ENCODE results near the gene MRPL2. TPM values are rescaled to one million over a fixed set of nuclear protein-coding genes. Genes with fewer than 3 reads are reported as not detected.

The MRPL2 gene
- total RNA-seq, 1 experiment from 2014 or later = 123 TPM

DNA sequence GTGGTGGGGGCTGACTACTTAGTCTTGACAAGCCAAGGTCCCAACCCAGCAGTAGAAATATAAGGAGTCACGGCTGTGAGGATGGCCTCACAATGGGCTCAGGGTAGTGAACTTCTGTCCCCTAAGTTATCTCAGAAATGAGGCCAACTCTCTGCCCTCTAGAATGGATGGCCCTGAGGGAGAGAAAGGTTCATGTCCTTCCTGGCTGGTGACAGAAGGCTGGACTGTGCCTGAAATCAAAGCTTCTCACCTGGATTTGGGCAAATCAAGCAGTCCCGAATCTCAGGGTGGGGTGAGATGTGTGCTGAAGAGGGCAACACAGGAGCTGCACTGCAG is 25.1 kb downstream of the MRPL2 start:
- Mint-ChIP-seq H3K4me1 (ENCODE audit: low read depth, unreplicated experiment) (peaks cover 6% of the 10 kb centered on the region), H3K36me3 (ENCODE audit: insufficient read depth, unreplicated experiment) (peaks cover 87% of the 10 kb centered on the region), H3K4me3 (ENCODE audit: unreplicated experiment) (no peak overlapping the region), H3K27ac (ENCODE audit: unreplicated experiment) (no peak overlapping the region), H3K9me3 (ENCODE audit: unreplicated experiment) (no peaks in the 10 kb centered on the region), H3K27me3 (ENCODE audit: insufficient read depth, unreplicated experiment) (no peaks in the 10 kb centered on the region)
- Histone ChIP-seq H3K9me3 (no peaks in the 10 kb centered on the region), H3K27me3 (replicated peaks; ENCODE audit: control insufficient read depth, insufficient read depth, low read length) (no peaks in the 10 kb centered on the region), H3K4me1 (no peaks in the 10 kb centered on the region), H3K36me3 (ENCODE audit: control insufficient read depth, insufficient read depth, low read length) (peaks cover 3% of the 10 kb centered on the region; the same call in 1 of the 2 replicates), H3K4me3 (ENCODE audit: low read depth, low read length) (no peak overlapping the region)
- ChIA-PET POLR2A (interaction anchor here (0.5 to 0.7 kb wide), 3 partner anchors 31 to 236 kb away, joined by 3 to 7 read pairs (median 4); no protein-coding TSS in a partner anchor), CTCF (no interaction called here)
- TF ChIP-seq, protein P1, sequence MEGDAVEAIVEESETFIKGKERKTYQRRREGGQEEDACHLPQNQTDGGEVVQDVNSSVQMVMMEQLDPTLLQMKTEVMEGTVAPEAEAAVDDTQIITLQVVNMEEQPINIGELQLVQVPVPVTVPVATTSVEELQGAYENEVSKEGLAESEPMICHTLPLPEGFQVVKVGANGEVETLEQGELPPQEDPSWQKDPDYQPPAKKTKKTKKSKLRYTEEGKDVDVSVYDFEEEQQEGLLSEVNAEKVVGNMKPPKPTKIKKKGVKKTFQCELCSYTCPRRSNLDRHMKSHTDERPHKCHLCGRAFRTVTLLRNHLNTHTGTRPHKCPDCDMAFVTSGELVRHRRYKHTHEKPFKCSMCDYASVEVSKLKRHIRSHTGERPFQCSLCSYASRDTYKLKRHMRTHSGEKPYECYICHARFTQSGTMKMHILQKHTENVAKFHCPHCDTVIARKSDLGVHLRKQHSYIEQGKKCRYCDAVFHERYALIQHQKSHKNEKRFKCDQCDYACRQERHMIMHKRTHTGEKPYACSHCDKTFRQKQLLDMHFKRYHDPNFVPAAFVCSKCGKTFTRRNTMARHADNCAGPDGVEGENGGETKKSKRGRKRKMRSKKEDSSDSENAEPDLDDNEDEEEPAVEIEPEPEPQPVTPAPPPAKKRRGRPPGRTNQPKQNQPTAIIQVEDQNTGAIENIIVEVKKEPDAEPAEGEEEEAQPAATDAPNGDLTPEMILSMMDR (IDR thresholded peaks at IDR 0.05; ENCODE audit: insufficient read depth in 1 of 2, low read depth in 1 of 2, low read length in 1 of 2, severe bottlenecking in 1 of 2, unreplicated experiment in 1 of 2) = no peak
- BruUV-seq (replicated peaks) = no TSS peak
- intact Hi-C loops (cut with micrococcal nuclease; ENCODE audit: unreplicated experiment) = no loop called here
- no peak for DNase-seq

DNA sequence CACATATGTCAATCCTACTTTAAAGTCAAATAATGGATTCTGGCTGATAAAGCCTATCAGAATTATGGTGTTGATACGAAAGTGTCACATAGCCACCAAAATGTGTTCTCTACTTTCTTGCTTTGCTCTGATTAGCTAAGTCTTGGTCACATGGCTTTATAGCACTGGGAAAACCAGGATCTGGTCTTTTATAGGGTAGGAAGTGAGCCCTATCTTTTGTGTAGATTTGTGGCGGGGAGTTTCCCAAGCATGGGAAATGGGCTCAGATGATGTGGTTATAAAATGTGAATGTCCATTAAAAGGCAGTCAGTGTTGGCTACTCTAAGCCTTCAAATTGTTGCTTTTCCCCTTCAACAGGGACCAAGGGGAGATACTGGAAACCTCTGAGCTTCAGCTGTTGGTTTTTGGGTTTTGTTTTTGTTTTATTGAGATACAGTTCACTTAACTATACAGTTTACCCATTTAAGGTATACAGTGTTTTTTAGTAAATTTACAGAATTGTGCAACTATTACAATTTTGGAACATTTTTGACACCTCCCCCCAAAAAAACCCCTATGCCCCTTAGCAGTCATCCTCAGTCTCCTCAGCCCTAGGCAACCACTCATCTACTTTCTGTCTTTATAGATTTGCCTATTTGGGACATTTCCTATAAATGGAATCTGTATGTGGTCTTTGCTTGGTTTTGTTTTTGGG is 25.6 kb downstream of the MRPL2 start:
- H3K9me3 Mint-ChIP-seq (ENCODE audit: unreplicated experiment) = no peaks in the 10 kb centered on the region
- no peaks in the 10 kb centered on the region for H3K27me3 ChIP-seq (replicated peaks; ENCODE audit: control insufficient read depth, insufficient read depth, low read length)
- H3K36me3 Mint-ChIP-seq (ENCODE audit: insufficient read depth, unreplicated experiment) = peaks cover 92% of the 10 kb centered on the region
- H3K9me3 ChIP-seq = no peaks in the 10 kb centered on the region
- BruUV-seq (replicated peaks) = no TSS peak
- H3K36me3 ChIP-seq (ENCODE audit: control insufficient read depth, insufficient read depth, low read length) = peaks cover 3% of the 10 kb centered on the region; the same call in 1 of the 2 replicates
- H3K4me3 Mint-ChIP-seq (ENCODE audit: unreplicated experiment) = no peak overlapping the region
- DNase-seq = no peak
- peaks cover 6% of the 10 kb centered on the region for H3K4me1 Mint-ChIP-seq (ENCODE audit: low read depth, unreplicated experiment)
- TF ChIP-seq, protein P1 (IDR thresholded peaks at IDR 0.05; ENCODE audit: insufficient read depth in 1 of 2, low read depth in 1 of 2, low read length in 1 of 2, severe bottlenecking in 1 of 2, unreplicated experiment in 1 of 2) = no peak
- no peak overlapping the region for H3K27ac Mint-ChIP-seq (ENCODE audit: unreplicated experiment)
- no peak overlapping the region for H3K4me3 ChIP-seq (ENCODE audit: low read depth, low read length)
- H3K4me1 ChIP-seq = no peaks in the 10 kb centered on the region
- intact Hi-C loops (cut with micrococcal nuclease; ENCODE audit: unreplicated experiment) = no loop called here
- ChIA-PET CTCF (no interaction called here), POLR2A (interaction anchor here (0.5 kb wide), 1 partner anchor 30 kb away, joined by 4 read pairs; no protein-coding TSS in a partner anchor)
- no peaks in the 10 kb centered on the region for H3K27me3 Mint-ChIP-seq (ENCODE audit: insufficient read depth, unreplicated experiment)

DNA sequence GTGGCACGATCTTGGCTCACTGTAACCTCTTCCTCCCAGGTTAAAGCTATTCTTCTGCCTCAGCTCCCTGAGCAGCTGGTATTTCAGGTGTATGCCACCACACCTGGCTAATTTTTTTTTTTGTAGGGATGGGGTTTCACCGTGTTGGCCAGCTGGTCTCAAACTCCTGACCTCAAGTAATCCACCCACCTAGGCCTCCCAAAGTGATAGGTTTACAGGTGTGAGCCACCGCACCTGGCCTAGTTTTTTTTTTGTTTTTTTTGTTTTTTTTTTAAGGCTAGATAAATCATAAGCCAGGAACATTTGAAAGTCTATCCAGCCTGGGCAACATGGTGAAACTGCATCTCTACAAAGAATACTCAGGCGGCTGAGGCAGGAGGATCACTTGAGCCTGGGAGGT is 26.9 kb downstream of the MRPL2 start:
- no TSS peak for BruUV-seq (replicated peaks)

More for the DNA sequence above, 26.9 kb downstream of the MRPL2 start:
- Histone ChIP-seq H3K4me1 (no peaks in the 10 kb centered on the region), H3K36me3 (ENCODE audit: control insufficient read depth, insufficient read depth, low read length) (peaks cover 5% of the 10 kb centered on the region), H3K27me3 (replicated peaks; ENCODE audit: control insufficient read depth, insufficient read depth, low read length) (no peaks in the 10 kb centered on the region), H3K4me3 (ENCODE audit: low read depth, low read length) (no peak overlapping the region), H3K9me3 (no peaks in the 10 kb centered on the region)
- Mint-ChIP-seq H3K27me3 (ENCODE audit: insufficient read depth, unreplicated experiment) (no peaks in the 10 kb centered on the region), H3K36me3 (ENCODE audit: insufficient read depth, unreplicated experiment) (peaks cover 95% of the 10 kb centered on the region), H3K27ac (ENCODE audit: unreplicated experiment) (no peak overlapping the region), H3K4me1 (ENCODE audit: low read depth, unreplicated experiment) (peaks cover 6% of the 10 kb centered on the region), H3K9me3 (ENCODE audit: unreplicated experiment) (no peaks in the 10 kb centered on the region), H3K4me3 (ENCODE audit: unreplicated experiment) (no peak overlapping the region)
- ChIA-PET POLR2A (interaction anchor here (0.6 kb wide), 1 partner anchor 197 kb away, joined by 3 read pairs; the partner anchor contains the start of gene DNPH1), CTCF (interaction anchor here (0.6 to 1.0 kb wide), 2 partner anchors 27 to 37 kb away, joined by 3 read pairs; partner anchors contain the start of genes KLC4 and MRPL2)
- intact Hi-C loops (cut with micrococcal nuclease; ENCODE audit: unreplicated experiment) = no loop called here
- no peak for DNase-seq
- TF ChIP-seq, protein P1 (IDR thresholded peaks at IDR 0.05; ENCODE audit: insufficient read depth in 1 of 2, low read depth in 1 of 2, low read length in 1 of 2, severe bottlenecking in 1 of 2, unreplicated experiment in 1 of 2) = no peak

Measured in Caco-2 (cell line).